Measurements from ENCODE around the gene KRT72.

GRCh38 chr12:52552681-52553195, 48.5 kb downstream of the KRT72 start, which contains the start of gene KRT71:
- TF ChIP-seq CTCF (optimal IDR thresholded peaks at IDR 0.05 in 1 of 3, IDR thresholded peaks at IDR 0.05 in 1 of 3, conservative IDR thresholded peaks at IDR 0.05 in 1 of 3; ENCODE audit: extremely low read depth in 1 of 3, insufficient read depth in 2 of 3, low read length in 3 of 3) (no peak), EZH2 (IDR thresholded peaks at IDR 0.05; ENCODE audit: low read length) (no peak)

Measured in keratinocyte (primary cell).